DND-41 (cell line): Measurements from ENCODE around the gene HOXB8.

Source experiments
- CTCF ChIP-seq: IDR thresholded peaks from 2 replicates; pipeline ENCODE4 v1.5.1; 2012; ENCODE audit warnings: borderline replicate concordance, low read length, moderate library complexity, mild to moderate bottlenecking; ENCODE audit not compliant: poor library complexity, severe bottlenecking; ENCODE audit errors: extremely low read depth
- EZH2 ChIP-seq: IDR thresholded peaks from 3 replicates; pipeline ENCODE4 v1.6.1; 2012; ENCODE audit warnings: borderline replicate concordance, low read depth, mild to moderate bottlenecking, moderate library complexity, low read length, inconsistent platforms; ENCODE audit not compliant: severe bottlenecking

- TF ChIP-seq CTCF: no peak
- no peak for TF ChIP-seq EZH2
Measured at GRCh38 chr17:48565925-48566710, 49.0 kb downstream of the HOXB8 start.
